ENCODE results near the gene SNTG2. TPM values are rescaled to one million over a fixed set of nuclear protein-coding genes. Genes with fewer than 3 reads are reported as not detected.
"Not testable (repeated sequence)": the region's sequence is repeated elsewhere in the genome, so short reads cannot be mapped to it uniquely, and the experiment has no call there.

The SNTG2 gene
- total RNA-seq, 4 donors from 2014 or later: 1.7 to 5.9 (median 2.0) TPM; not detected in 1

GRCh38 chr2:1099418-1099817 lies 148.8 kb downstream of the SNTG2 start:
- intact Hi-C loops (cut with DNase I): no loop called here
- no peak overlapping the region for H3K27ac ChIP-seq
- H3K9me3 ChIP-seq: no peaks in the 10 kb centered on the region
- H3K4me3 ChIP-seq: no peak overlapping the region
- no peak for DNase-seq
- WGBS, 2 donors: 21 to 59% methylated on average over 2 of the region's 2 CpGs
- H3K36me3 ChIP-seq: no peaks in the 10 kb centered on the region
- TF ChIP-seq POLR2A (IDR thresholded peaks at IDR 0.05): no peak
- TF ChIP-seq CTCF (IDR thresholded peaks at IDR 0.05): no peak
- H3K27me3 ChIP-seq: no peaks in the 10 kb centered on the region
- H3K4me1 ChIP-seq: no peaks in the 10 kb centered on the region

GRCh38 chr2:1101011-1101782 lies 150.5 kb downstream of the SNTG2 start:
- WGBS, 2 donors: 74 to 77% methylated on average over 8 to 9 of the region's 10 CpGs
- Histone ChIP-seq H3K27ac (no peak overlapping the region), H3K27me3 (no peaks in the 10 kb centered on the region), H3K9me3 (no peaks in the 10 kb centered on the region), H3K4me3 (no peak overlapping the region), H3K4me1 (no peaks in the 10 kb centered on the region), H3K36me3 (no peaks in the 10 kb centered on the region)
- TF ChIP-seq POLR2A (IDR thresholded peaks at IDR 0.05): no peak
- no peak for TF ChIP-seq CTCF (IDR thresholded peaks at IDR 0.05)
- DNase-seq: no peak
- intact Hi-C loops (cut with DNase I): no loop called here

- DNase-seq: no peak
- WGBS, 2 donors: 84 to 88% methylated on average over 14 to 16 of the region's 16 CpGs
- intact Hi-C loops (cut with DNase I): no loop called here
- no peaks in the 10 kb centered on the region for H3K27me3 ChIP-seq
- no peaks in the 10 kb centered on the region for H3K4me1 ChIP-seq
- TF ChIP-seq POLR2A (IDR thresholded peaks at IDR 0.05) (no peak), CTCF (IDR thresholded peaks at IDR 0.05) (no peak)
- H3K36me3 ChIP-seq: no peaks in the 10 kb centered on the region
- H3K4me3 ChIP-seq: no peak overlapping the region
- no peak overlapping the region for H3K27ac ChIP-seq
- no peaks in the 10 kb centered on the region for H3K9me3 ChIP-seq
Observed at GRCh38 chr2:1101982-1102590, 151.4 kb downstream of the SNTG2 start.

GRCh38 chr2:1104364-1104763 lies 153.7 kb downstream of the SNTG2 start:
- Histone ChIP-seq H3K4me1 (no peaks in the 10 kb centered on the region), H3K4me3 (no peak overlapping the region), H3K36me3 (no peaks in the 10 kb centered on the region), H3K9me3 (no peaks in the 10 kb centered on the region), H3K27me3 (no peaks in the 10 kb centered on the region), H3K27ac (no peak overlapping the region)
- no peak for DNase-seq
- intact Hi-C loops (cut with DNase I): no loop called here
- 33 to 49% methylated on average over 8 of the region's 8 CpGs for WGBS, 2 donors
- TF ChIP-seq CTCF (IDR thresholded peaks at IDR 0.05): no peak
- TF ChIP-seq POLR2A (IDR thresholded peaks at IDR 0.05): no peak

GRCh38 chr2:1106344-1106743 lies 155.7 kb downstream of the SNTG2 start:
- H3K27me3 ChIP-seq; H3K4me3 ChIP-seq; intact Hi-C loops (cut with DNase I); H3K36me3 ChIP-seq; DNase-seq; H3K4me1 ChIP-seq; H3K27ac ChIP-seq; H3K9me3 ChIP-seq: not testable (repeated sequence)
- WGBS, 2 donors: 83 to 89% methylated on average over 3 to 12 of the region's 14 CpGs

Measured in esophagus squamous epithelium (tissue), 5 donors.